ENCODE results near the gene DIP2B.

The DIP2B gene

DNA sequence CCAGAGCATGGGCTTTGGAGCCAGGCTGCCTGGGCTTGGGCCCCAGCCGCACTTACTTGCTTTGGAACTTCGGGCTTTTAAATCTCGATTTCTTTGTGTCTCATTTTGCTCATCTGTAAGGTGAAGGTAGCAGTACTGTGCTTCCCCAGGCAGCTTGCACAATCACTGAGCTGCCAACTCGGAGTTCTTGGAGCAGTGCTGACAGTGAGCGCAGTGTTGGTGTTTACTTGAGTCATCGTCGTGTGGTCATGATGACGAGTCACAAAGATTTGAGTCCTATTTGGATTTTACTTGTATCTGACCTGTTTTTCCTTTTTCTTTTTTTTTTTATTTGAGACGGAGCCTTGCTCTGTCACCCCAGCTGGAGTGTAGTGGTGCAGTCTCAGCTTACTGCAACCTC lies 227.8 kb downstream of the DIP2B start:
- TF ChIP-seq, protein P1, sequence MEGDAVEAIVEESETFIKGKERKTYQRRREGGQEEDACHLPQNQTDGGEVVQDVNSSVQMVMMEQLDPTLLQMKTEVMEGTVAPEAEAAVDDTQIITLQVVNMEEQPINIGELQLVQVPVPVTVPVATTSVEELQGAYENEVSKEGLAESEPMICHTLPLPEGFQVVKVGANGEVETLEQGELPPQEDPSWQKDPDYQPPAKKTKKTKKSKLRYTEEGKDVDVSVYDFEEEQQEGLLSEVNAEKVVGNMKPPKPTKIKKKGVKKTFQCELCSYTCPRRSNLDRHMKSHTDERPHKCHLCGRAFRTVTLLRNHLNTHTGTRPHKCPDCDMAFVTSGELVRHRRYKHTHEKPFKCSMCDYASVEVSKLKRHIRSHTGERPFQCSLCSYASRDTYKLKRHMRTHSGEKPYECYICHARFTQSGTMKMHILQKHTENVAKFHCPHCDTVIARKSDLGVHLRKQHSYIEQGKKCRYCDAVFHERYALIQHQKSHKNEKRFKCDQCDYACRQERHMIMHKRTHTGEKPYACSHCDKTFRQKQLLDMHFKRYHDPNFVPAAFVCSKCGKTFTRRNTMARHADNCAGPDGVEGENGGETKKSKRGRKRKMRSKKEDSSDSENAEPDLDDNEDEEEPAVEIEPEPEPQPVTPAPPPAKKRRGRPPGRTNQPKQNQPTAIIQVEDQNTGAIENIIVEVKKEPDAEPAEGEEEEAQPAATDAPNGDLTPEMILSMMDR (IDR thresholded peaks at IDR 0.05; ENCODE audit: extremely low read depth, missing control alignments), result no peak
- no peak for DNase-seq (ENCODE audit: low spot score)

DNA sequence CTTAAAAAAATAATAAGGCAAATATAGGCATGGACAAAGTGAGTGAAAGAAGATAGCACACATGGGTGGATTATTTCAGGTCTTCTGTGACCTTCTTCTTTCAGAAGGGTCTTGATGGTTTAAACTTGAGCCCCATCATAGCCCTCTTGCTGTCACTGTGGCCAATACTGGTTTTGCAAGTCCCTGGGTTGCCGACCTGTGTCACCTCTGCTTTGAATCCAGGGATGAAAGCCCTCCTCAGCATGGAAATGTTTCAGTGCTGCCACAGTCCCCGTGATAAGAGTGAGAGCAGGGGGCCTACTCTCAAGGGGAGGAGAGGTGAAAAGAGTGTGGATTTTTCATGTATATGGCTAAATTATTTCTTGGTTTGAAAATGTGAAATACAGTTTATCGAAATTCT lies 228.9 kb downstream of the DIP2B start:
- TF ChIP-seq, protein P1 (IDR thresholded peaks at IDR 0.05; ENCODE audit: extremely low read depth, missing control alignments), result no peak
- no peak for DNase-seq (ENCODE audit: low spot score)

DNA sequence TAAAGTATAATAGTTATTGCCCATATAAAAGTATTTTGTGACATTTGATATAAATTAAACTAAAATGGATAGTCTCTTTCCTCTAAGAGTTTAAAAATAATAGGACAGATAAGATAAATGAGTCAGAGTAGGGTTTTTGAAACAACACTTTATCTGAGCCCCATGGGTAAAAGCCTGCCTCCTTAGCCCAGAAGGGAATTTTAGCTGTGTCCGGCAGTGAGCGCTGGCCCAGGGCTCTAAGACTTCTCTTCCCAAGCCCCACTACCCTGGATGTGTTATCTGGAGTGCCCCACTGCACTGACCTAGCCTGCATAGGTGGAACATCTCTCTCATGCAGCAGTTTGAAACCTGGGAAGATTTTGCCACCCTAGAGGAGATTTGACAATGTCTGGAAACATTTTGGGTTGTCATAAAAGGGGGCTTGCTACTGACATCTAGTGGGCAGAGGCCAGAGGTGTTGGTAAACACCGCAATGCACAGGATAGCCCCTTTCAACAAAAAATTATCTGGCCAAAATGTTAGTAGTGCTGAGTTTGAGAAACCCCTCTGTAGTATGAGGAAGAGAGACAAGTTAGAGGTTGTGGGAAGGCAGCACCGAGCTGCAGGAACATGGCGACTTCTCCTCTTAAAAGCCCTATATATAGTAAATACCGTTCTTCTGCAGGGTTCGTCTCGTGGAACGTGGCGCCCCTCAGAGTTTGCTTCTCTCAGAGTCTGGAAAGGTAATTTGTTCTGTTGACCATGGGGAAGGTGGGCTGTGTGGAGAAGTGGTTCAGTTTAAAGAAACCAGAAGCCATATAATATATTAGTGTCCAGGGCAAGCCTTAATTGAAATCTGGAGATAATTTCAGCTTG lies 229.9 kb downstream of the DIP2B start:
- DNase-seq (ENCODE audit: low spot score), result peak; percentile 29

DNA sequence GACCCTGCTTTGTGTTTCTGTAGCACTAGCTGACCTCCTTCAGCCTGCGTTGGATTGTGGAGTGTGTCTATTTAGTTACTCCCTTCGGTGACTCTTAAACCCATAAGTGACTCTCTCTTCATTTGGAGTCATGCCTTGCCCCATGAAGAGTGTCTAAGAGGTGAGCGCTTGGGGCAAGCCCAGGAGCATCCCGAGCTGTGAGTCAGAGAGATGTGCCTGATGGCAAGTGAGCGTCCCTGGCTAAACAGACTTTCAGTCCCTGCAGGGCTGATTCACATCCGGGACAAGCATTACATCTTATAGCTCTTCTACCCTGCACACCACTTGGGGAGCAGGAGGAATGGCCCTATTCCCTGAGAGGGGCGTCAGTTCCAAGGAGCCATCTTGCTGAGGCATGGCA lies 234.8 kb downstream of the DIP2B start:
- no peak for DNase-seq (ENCODE audit: low spot score)
- TF ChIP-seq, protein P1 (IDR thresholded peaks at IDR 0.05; ENCODE audit: extremely low read depth, missing control alignments), result no peak

More for the DNA sequence above, 229.9 kb downstream of the DIP2B start:
- TF ChIP-seq, protein P1 (IDR thresholded peaks at IDR 0.05; ENCODE audit: extremely low read depth, missing control alignments), result peak; percentile 10

DNA sequence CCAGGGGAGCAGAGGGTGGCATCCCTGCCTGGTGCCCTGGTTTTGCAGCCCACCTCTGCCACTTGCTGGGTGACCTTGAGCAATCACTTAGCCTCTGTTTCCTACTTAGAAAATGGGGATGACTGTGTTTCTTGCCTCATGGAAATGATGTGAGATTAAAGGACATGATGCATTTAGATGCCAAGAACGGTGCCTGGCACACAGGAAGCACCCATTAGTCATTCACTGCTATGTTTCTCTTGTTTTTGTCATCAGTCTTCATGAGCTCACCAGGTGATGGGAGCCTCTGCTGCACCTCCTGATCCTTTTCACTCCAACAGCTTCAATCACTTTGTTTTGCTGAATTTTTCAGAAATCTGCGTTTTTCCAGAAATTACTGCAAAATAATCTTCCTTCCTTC lies 235.5 kb downstream of the DIP2B start:
- DNase-seq (ENCODE audit: low spot score), result no peak
- TF ChIP-seq, protein P1 (IDR thresholded peaks at IDR 0.05; ENCODE audit: extremely low read depth, missing control alignments), result no peak

DNA sequence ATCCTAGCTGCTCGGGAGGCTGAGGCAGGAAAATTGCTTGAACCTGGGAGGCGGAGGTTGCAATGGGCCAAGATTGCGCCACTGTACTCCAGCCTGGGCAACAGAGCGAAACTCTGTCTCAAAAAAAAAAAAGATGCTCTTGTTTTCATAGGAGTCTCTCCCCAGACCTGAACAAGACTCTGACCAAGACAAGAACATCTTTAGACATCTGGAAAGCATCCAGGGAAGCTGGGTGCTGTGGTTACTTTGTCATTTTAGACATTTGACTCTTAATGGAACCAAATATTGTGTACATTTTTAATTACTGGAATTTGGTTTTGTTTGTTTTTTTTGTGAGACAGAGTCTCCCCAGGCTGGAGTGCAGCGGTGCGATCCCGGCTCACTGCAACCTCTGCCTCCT lies 238.0 kb downstream of the DIP2B start:
- DNase-seq (ENCODE audit: low spot score), result no peak
- TF ChIP-seq, protein P1 (IDR thresholded peaks at IDR 0.05; ENCODE audit: extremely low read depth, missing control alignments), result no peak

DNA sequence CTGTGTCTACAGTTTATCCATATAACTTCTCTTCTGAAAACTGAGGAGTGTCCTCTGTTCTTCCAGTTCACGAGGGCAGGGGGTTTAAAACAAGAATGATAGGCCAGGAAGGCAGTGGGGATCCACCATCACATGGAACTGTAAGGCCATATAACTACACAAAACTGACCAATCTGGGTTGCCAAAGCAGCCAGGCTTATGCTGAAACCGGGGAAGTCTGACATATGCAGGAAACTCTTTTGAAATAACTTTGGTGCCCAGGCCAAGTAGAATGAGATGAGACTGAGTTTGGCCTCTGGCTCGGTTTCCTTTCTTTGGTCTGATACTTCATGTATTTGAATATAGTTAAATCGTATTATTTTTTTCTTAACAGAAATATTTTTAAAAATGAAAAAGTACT lies 241.1 kb downstream of the DIP2B start:
- no peak for DNase-seq (ENCODE audit: low spot score)
- TF ChIP-seq, protein P1 (IDR thresholded peaks at IDR 0.05; ENCODE audit: extremely low read depth, missing control alignments), result no peak
